Mesodermal cell (in vitro differentiated cells): ENCODE data around the gene THSD7A.

Experiments used
- H3K27ac ChIP-seq: 2 replicates; pipeline ENCODE4 v1.7.0; 2013; ENCODE audit warnings: mild to moderate bottlenecking, low read depth, low read length, moderate library complexity; ENCODE audit not compliant: severe bottlenecking
- H3K36me3 ChIP-seq: 2 replicates; pipeline ENCODE4 v1.7.1; 2013; ENCODE audit warnings: mild to moderate bottlenecking, low read length, moderate library complexity; ENCODE audit not compliant: control insufficient read depth, insufficient read depth
- H3K4me1 ChIP-seq: one replicate; pipeline ENCODE4 v1.7.1; 2013; ENCODE audit warnings: mild to moderate bottlenecking, low read length; ENCODE audit not compliant: insufficient read depth, control insufficient read depth, poor library complexity, severe bottlenecking
- H3K4me3 ChIP-seq: 2 replicates; pipeline ENCODE4 v1.7.0; 2013; ENCODE audit warnings: low read length, control low read depth, mild to moderate bottlenecking; ENCODE audit not compliant: insufficient read depth, poor library complexity, severe bottlenecking; ENCODE audit errors: extremely low read depth
- H3K9me3 ChIP-seq: 2 replicates; pipeline ENCODE4 v1.7.1; 2013; ENCODE audit warnings: mild to moderate bottlenecking, low read length, moderate library complexity; ENCODE audit not compliant: control insufficient read depth
- WGBS, 2 experiments: methylation state at CpG; one replicate each; pipeline ENCODE4 v1.1.5; 2013; ENCODE audit warnings: missing lambda C conversion rate in 2 of 2; ENCODE audit not compliant: insufficient coverage in 2 of 2; 5-methylcytosine and 5-hydroxymethylcytosine counted together

THSD7A gene

DNA sequence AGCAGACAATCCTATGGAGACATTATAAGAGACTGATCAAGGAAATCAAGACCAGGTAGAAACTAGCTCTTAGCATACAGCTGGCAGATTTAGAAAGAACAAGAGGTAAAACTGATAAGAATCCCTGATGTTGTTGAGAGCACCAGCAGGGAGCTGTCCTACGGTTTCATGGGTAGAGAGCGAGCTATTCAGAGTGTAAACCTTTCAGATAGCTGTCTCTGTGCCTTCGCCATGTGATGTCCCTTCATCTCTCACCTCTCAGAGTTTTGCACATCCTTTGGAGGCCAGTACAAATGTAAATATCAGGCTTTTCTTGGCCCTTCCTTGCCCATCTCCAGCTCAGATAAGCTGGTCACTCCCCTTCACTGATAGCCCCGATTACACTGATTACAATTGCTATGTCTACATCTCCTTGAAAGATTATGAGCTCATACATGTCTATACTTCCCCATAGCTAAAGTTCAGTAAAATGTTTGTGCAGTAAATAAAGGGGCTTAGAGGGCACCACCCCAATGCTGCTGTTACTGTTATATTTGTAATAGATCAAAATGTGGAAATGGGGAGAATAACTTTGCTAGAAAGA is 21.9 kb downstream of the THSD7A start:
- Histone ChIP-seq H3K4me1 (no peaks in the 10 kb centered on the region), H3K9me3 (no peaks in the 10 kb centered on the region), H3K36me3 (no peaks in the 10 kb centered on the region), H3K27ac (no peak overlapping the region), H3K4me3 (no peak overlapping the region)
- 74 to 78% methylated on average over 3 of the region's 4 CpGs for WGBS, 2 experiments

DNA sequence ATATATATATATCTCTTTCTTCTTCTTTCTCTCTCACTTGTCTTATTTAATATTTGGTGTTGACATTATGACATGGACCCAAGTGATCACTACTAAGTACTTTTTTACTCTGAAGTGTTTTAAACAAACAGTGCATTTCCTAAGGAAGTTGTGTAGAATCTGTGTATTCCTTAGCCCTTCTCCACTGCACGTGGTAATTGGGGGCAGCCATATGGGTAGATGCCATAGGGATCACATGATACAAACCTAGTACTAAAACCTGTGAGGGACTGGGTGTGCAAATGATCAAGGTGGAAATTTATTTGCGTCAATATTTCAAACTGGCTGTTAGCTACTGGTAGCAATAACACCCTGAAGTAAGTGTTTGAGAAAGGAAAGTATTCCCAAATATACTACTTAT is 25.0 kb downstream of the THSD7A start:
- H3K36me3 ChIP-seq = no peaks in the 10 kb centered on the region
- H3K9me3 ChIP-seq = no peaks in the 10 kb centered on the region
- H3K4me3 ChIP-seq = no peak overlapping the region
- no peak overlapping the region for H3K27ac ChIP-seq
- no peaks in the 10 kb centered on the region for H3K4me1 ChIP-seq
- WGBS, 2 experiments = 67% methylated on average over 1 of the region's 2 CpGs; no CpG with 5 or more reads in 1 of the 2 experiments

DNA sequence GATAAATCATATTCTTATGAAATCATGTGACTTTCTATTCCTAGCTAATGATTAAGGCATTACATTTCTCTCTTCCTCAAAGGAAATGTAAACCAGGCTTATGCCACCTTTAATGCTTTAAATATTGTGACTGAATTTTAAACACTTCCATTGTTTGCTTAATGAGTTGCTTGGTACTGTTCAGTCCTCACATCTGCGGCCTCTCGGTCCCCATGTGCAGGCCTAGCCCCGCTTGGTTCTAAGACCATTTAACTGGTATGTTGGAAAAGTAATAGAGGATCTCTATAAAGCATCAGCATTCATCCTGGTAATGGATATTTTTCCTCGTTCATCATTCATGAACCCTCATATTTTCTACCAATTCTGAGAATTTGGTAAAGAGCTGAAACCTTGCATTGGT is 27.4 kb downstream of the THSD7A start:
- H3K4me3 ChIP-seq = no peak overlapping the region
- H3K36me3 ChIP-seq = no peaks in the 10 kb centered on the region
- no CpG with 5 or more reads among the region's 4 CpGs for WGBS, 2 experiments
- H3K27ac ChIP-seq = no peak overlapping the region
- no peaks in the 10 kb centered on the region for H3K9me3 ChIP-seq
- no peaks in the 10 kb centered on the region for H3K4me1 ChIP-seq

DNA sequence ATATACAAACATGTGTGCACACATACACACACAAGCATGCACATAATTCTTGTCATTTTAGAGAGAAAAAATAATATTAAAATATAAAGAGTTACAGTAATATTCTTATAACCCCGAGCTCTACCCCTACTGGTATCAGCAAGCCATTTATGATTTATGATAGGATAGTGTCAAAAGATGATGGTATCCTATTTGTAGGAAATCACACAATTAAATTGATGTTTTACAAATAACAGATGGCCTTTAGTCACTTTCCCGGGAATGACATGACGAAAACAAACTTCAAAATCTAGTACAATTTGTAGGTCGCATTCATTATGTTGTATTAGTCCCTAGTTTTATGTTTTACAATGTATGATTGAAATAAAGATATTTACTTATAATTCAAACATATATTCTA is 36.8 kb downstream of the THSD7A start:
- H3K36me3 ChIP-seq = no peaks in the 10 kb centered on the region
- H3K27ac ChIP-seq = no peak overlapping the region
- H3K4me1 ChIP-seq = no peaks in the 10 kb centered on the region
- no peak overlapping the region for H3K4me3 ChIP-seq
- 92% methylated on average over 2 of the region's 4 CpGs; no CpG with 5 or more reads in 1 of the 2 experiments for WGBS, 2 experiments
- H3K9me3 ChIP-seq = no peaks in the 10 kb centered on the region

DNA sequence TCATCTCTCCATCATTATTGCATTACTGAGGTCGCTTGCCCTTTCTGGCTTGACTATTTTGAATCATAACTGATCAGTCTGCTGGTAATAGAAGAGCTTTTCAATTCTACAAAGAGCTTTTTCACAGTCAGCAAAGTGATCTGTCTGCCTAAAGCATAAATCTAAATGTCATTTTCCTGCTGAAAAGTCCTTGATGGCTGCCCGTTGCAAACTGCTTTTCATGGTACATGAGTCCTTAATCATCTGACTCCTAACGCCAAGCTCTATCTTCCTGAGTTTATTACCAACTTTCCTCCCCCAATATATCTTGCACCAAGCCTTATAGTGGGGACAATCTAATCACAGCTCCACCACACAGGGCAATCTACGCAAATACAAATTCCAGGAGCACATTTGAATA is 39.8 kb downstream of the THSD7A start:
- no peak overlapping the region for H3K4me3 ChIP-seq
- no peaks in the 10 kb centered on the region for H3K9me3 ChIP-seq
- no peak overlapping the region for H3K27ac ChIP-seq
- no peaks in the 10 kb centered on the region for H3K36me3 ChIP-seq
- H3K4me1 ChIP-seq = no peaks in the 10 kb centered on the region
- WGBS, 2 experiments = 83 to 86% methylated on average over 2 to 3 of the region's 4 CpGs

DNA sequence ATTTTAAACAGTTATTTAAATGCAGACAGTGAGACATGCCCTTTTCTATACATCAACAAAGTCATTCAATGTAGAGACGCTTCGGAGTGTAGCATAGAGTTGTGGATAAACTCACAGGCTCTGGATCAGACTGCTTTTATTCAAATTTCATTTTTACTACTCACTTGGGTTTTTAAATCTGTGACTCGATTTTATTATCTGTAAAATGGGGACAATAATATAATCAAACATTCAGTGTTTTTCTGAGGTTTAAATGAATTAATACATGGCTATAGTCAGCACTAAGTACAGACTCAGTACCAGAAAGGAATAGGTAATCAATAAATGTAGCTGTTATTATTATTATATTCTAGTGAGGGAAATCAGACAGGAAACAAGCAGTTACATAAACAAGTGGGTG is 43.4 kb downstream of the THSD7A start:
- WGBS, 2 experiments = 92% methylated on average over 2 of the region's 3 CpGs; no CpG with 5 or more reads in 1 of the 2 experiments
- Histone ChIP-seq H3K36me3 (no peaks in the 10 kb centered on the region), H3K9me3 (no peaks in the 10 kb centered on the region), H3K4me1 (no peaks in the 10 kb centered on the region), H3K27ac (no peak overlapping the region), H3K4me3 (no peak overlapping the region)

DNA sequence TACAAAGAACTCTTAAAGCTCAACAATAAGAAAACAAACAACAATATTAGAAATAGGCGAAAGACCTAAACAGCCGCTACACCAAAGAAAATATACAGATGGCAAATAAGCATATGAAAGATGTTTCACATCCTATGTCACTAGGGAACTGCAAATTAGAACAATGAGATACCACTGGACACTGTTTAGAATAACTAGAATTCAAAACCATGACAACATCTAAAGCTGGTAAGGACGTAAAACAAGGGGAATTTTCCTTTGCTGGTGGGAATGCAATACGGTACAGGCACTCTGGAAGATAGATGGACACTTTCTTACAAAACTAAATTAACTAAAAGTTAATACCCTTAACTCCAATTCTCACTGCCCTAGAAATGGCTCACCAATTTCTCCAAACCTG is 44.5 kb downstream of the THSD7A start:
- H3K4me1 ChIP-seq = no peaks in the 10 kb centered on the region
- no peaks in the 10 kb centered on the region for H3K9me3 ChIP-seq
- no peak overlapping the region for H3K27ac ChIP-seq
- 80% methylated on average over 1 of the region's 4 CpGs; no CpG with 5 or more reads in 1 of the 2 experiments for WGBS, 2 experiments
- H3K36me3 ChIP-seq = no peaks in the 10 kb centered on the region
- H3K4me3 ChIP-seq = no peak overlapping the region

DNA sequence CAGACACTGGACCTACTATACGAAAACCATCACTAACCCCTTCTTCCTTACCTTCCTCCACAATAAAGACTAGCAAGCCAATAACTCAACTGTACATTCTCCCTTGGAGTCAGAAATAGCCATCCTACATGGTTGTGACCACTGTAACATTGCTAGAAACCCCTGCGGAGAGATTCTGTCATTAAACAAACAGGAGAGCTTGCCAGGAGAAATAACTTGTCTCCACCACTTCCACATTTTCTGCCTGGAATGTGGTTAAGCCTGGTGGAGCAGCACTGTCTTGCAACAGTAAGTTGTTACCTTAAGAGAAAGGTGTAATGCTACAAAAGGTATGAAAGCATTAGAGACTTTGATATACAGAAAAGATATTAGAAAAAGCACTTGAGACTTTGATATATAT is 45.8 kb downstream of the THSD7A start:
- WGBS, 2 experiments = 57 to 88% methylated on average over 1 of the region's 2 CpGs
- Histone ChIP-seq H3K9me3 (no peaks in the 10 kb centered on the region), H3K4me1 (no peaks in the 10 kb centered on the region), H3K36me3 (no peaks in the 10 kb centered on the region), H3K27ac (no peak overlapping the region), H3K4me3 (no peak overlapping the region)

DNA sequence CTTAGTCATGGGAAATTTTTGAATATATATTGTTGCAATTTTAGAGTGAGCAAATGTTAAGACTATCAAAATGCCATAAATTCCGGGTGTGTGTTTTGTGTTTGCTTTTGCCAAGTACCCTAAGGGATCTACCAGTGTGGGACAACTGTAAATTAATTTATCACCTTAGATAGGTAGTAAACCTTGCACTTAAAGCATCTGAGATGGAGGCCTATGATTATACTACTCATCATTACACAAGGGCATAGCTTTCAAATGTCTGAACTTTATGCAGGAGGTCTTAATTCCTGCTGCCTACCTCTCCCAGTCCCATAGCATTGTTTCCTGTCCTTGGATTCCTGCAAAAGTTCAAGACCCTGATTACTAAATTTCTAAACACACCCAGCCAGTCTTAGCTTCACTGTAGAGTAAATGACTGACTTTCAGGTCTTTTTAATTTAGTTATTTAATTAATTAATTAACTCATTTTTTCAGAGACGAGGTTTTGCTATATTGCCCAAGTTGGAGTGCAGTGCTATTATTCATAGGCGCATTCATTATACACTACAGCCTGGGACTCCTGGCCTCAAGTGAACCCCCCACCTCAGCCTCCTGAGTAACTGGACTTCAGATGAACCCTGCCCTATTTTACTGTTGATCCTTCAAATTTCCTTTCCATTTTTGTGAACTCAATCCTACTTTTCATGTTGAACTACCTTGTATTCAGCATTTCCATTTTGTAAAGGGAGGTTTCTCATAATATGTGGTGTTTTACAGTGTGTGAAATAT is 47.0 kb downstream of the THSD7A start:
- H3K4me1 ChIP-seq = no peaks in the 10 kb centered on the region
- no peaks in the 10 kb centered on the region for H3K9me3 ChIP-seq
- no peak overlapping the region for H3K4me3 ChIP-seq
- no peak overlapping the region for H3K27ac ChIP-seq
- no peaks in the 10 kb centered on the region for H3K36me3 ChIP-seq
- 100% methylated on average over 1 of the region's 3 CpGs for WGBS, 2 experiments

DNA sequence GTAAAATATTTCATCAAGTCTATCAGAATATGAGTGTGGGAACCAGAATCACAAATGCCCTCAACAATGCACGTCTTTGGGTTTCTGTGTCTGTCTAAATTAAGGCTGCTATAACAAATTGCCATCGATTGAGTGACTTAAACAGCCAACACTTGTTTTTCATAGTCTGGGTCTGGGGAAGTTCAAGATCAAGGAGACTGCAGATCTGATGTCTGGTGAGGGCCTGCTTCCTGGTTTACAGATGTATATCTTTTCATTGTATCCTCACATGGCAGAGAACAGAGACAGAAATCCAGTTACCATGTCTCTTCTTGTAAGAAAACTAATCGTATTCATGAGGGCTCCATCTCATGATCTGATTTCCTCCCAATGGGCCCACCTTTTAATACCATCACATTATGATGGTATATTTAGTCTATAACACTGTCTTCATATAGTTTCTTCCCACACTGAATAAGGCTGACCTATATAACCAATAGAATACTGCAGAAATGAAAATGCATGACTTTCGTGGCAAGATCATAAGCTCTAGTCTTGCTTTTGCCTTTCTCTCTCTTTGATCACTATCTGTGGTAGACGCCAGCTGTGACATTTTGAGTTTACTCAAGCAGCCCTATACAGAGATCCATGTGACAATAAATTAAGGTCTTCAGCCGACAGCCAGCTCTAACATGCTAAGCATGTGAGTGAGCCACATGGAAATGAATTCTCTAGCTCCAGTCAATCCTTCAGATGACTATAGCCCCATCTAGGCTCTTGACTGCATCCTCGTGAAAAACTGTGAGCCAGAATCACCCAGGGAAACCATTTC is 51.9 kb downstream of the THSD7A start:
- no peaks in the 10 kb centered on the region for H3K4me1 ChIP-seq
- H3K9me3 ChIP-seq = no peaks in the 10 kb centered on the region
- 77 to 92% methylated on average over 4 to 5 of the region's 7 CpGs for WGBS, 2 experiments
- no peak overlapping the region for H3K4me3 ChIP-seq
- H3K36me3 ChIP-seq = no peaks in the 10 kb centered on the region
- H3K27ac ChIP-seq = no peak overlapping the region
